Nasal cavity respiratory epithelium epithelial cell of viscerocranial mucosa (primary cell): ENCODE results near the gene PLA2G2D. TPM values are rescaled to one million over a fixed set of nuclear protein-coding genes. Genes with fewer than 3 reads are reported as not detected.

Experiments used
- total RNA-seq: library from RNA; depleted of rRNA; stranded (reverse); fragments of >200 nt; gene quantifications from 2 replicates; pipeline ENCODE4 v1.2.3, GENCODE V29; 2014

PLA2G2D gene, protein sequence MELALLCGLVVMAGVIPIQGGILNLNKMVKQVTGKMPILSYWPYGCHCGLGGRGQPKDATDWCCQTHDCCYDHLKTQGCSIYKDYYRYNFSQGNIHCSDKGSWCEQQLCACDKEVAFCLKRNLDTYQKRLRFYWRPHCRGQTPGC
- not detected in 2 replicates for total RNA-seq

DNA sequence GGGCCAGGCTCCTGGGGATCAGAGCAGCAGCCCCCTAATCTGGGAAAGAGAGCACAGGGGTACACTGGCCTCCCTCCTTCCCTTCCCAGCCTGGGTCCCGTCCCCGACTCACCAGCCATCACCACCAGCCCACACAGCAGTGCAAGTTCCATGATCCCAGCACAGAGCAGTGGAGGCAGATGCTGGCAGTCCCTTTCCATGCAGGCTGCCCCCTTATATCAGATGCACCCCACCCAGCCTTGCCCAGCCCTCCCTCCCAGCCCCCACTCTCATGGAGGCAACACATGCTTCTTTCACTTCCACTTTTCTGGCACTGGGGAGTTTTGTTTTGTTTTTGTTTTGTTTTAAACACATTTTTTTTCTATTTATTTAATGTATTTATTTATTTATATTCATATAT lies at the start of gene PLA2G2D:
Gene PLA2G2D, minus strand, starts transcription at position 190 of the 400 bp plus-strand sequence. Its CDS starts 38 bp downstream, at position 152.

DNA sequence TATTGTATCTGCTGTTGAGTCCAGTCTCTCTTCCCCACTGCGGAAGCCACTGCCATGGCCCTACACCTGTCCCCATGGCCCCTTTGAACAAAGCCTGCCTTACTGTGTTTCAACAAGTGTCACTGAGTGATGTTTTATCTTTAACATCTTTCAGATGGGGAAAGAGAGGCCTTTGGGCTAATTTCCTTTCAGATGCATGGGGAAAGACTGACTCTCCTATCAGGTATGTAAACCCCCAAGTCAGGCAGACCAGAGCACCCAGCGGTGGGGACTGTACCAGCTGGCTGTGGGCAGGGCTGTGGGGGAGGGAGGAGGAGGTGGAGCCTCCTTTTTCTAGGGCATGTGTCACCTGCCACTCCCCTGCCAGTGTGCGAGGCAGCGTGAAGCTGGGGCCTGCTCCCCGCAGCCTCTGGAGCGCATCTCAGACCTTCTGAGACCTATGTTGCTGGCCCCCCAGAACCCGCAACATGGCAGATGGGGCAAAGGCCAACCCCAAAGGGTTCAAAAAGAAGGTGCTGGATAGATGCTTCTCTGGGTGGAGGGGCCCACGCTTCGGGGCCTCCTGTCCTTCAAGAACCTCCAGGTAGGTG lies 19.7 kb upstream of the PLA2G2D start, which contains the start of gene PLA2G2F:
Gene PLA2G2F, plus strand, starts transcription at position 363 of the 590 bp plus-strand sequence. Its CDS starts 105 bp downstream, at position 468.

GRCh38 chr1:20069874-20070273 lies 49.5 kb downstream of the PLA2G2D start, which contains the start of gene PLA2G5:
Gene PLA2G5 (plus strand): TSS chr1:20070194. CDS start chr1:20084831, 14,637 bp downstream.

Other genes with a start within 250 kb of the PLA2G2D start
- gene OTUD3, start 237.1 kb downstream of the PLA2G2D start, total RNA-seq = 9.9 and 10.1 TPM in 2 replicates
- not detected in 2 replicates for gene PLA2G2E, start 195.9 kb downstream of the PLA2G2D start, total RNA-seq
- gene PLA2G2A, start 139.9 kb downstream of the PLA2G2D start, total RNA-seq = not detected in 2 replicates
- gene PLA2G5, start 49.3 kb downstream of the PLA2G2D start, total RNA-seq = not detected in 2 replicates
- gene PLA2G2F, start 19.8 kb upstream of the PLA2G2D start, total RNA-seq = under 0.01 TPM in 1 of 2 replicates, not detected in the other
- under 0.01 and 0.21 TPM in 2 replicates for gene UBXN10, start 66.6 kb upstream of the PLA2G2D start, total RNA-seq
- not detected in 2 replicates for gene PLA2G2C, start 67.0 kb upstream of the PLA2G2D start, total RNA-seq
- gene VWA5B1, start 171.3 kb upstream of the PLA2G2D start, total RNA-seq = not detected in 2 replicates